ENCODE results near the gene ANXA1.

- no peak for TF ChIP-seq CTCF (IDR thresholded peaks at IDR 0.05 in 2 of 3, conservative IDR thresholded peaks at IDR 0.05 in 1 of 3; ENCODE audit: borderline replicate concordance in 1 of 3, insufficient read depth in 1 of 3, low read depth in 2 of 3, low read length in 2 of 3)
- no peak for TF ChIP-seq ZBTB33 (IDR thresholded peaks at IDR 0.05; ENCODE audit: extremely low read depth, insufficient replicate concordance, low read length)
- no peak for TF ChIP-seq POLR2A (IDR thresholded peaks at IDR 0.05; ENCODE audit: borderline replicate concordance, extremely low read depth, insufficient read depth, insufficient read length)
These were observed 3.2 kb upstream of the ANXA1 start for GRCh38 chr9:73148447-73148937.
